HepG2 (cell line): ENCODE measurements around the gene GAD1. TPM values are rescaled to one million over a fixed set of nuclear protein-coding genes. Genes with fewer than 3 reads are reported as not detected.

Source experiments
- ATAC-seq: fragments of 200-7000 bp; cut with Tn5 transposase; 3 replicates; pipeline ENCODE4 v1.9.1; 2020; ENCODE audit warnings: mild to moderate bottlenecking, moderate library complexity
- BruUV-seq: library from RNA; stranded (reverse); fragments of 400-500 nt; replicated peaks from 2 replicates; lab custom pipeline; 2021; lab: Mats Ljungman, UMichigan
- CTCF ChIA-PET: fragments of 300-600 bp; formaldehyde crosslinking; extraction: SDS; loops from one replicate; lab custom pipeline; 2021; ENCODE audit warnings: low total read pairs, inconsistent platforms, low intra/inter-chr PET ratio; lab: Yijun Ruan, JAX
- POLR2A ChIA-PET: fragments of 350-600 bp; sonication (Branson Sonifier 250); formaldehyde crosslinking; loops from one replicate; lab custom pipeline; 2020; ENCODE audit warnings: antibody characterized with exemption, inconsistent platforms; lab: Yijun Ruan, JAX
- DNase-seq: peaks from one replicate; pipeline ENCODE4 v3.0.0-alpha.2; 2015; ENCODE audit warnings: low spot score
- FAIRE-seq: peaks from 3 replicates; lab custom pipeline; 2011; peaks lifted over from hg19 to GRCh38; lab: Jason Lieb, UNC
- H2AFZ ChIP-seq: one replicate; pipeline ENCODE4 v1.6.1; 2011; ENCODE audit warnings: low read length, inconsistent platforms
- H3K27ac ChIP-seq: fragments of 300-600 bp; 3 replicates; pipeline ENCODE4 v1.8.0; 2011; ENCODE audit warnings: mixed run types, mild to moderate bottlenecking, mixed read lengths, low read length, inconsistent platforms; ENCODE audit not compliant: insufficient read depth; ENCODE audit errors: extremely low read length
- H3K27me3 ChIP-seq, 2 experiments: fragments of 200-600 bp in 1 of 2; 2 replicates in 1 of 2; 3 replicates in 1 of 2; pipeline versions ENCODE4 v1.6.0 to v1.8.0; 2011; ENCODE audit warnings: low read length in 2 of 2, mild to moderate bottlenecking in 2 of 2, moderate library complexity in 2 of 2, inconsistent platforms in 1 of 2; ENCODE audit not compliant: insufficient read depth in 2 of 2, control insufficient read depth in 1 of 2
- H3K36me3 ChIP-seq, 2 experiments: fragments of 200-600 bp in 1 of 2; replicated peaks in 1 of 2; 2 replicates in 1 of 2; 3 replicates in 1 of 2; pipeline versions ENCODE4 v1.5.1 to v1.8.0; 2011; ENCODE audit warnings: low read length in 2 of 2, inconsistent platforms in 1 of 2; ENCODE audit not compliant: insufficient read depth in 2 of 2, control insufficient read depth in 1 of 2
- H3K4me1 ChIP-seq: 2 replicates; pipeline ENCODE4 v1.5.1; 2012; ENCODE audit warnings: low read length, inconsistent platforms; ENCODE audit not compliant: insufficient read depth
- H3K4me2 ChIP-seq: 2 replicates; pipeline ENCODE4 v1.6.0; 2011; ENCODE audit warnings: low read depth, low read length, inconsistent platforms
- H3K4me3 ChIP-seq, 3 experiments: fragments of 200-600 bp in 1 of 3; sonication (generic), shearing (Covaris generic) in 1 of 3; replicated peaks in 1 of 3; 2 replicates each; pipeline ENCODE4 v1.5.1; 2011 to 2016; ENCODE audit warnings: low read length in 3 of 3, inconsistent platforms in 2 of 3, low read depth in 2 of 3, mild to moderate bottlenecking in 2 of 3, control low read depth in 1 of 3, mixed read lengths in 1 of 3; ENCODE audit not compliant: insufficient read depth in 1 of 3
- H3K79me2 ChIP-seq: one replicate; pipeline ENCODE4 v1.6.1; 2011; ENCODE audit warnings: low read length, inconsistent platforms; ENCODE audit not compliant: insufficient read depth
- H3K9ac ChIP-seq: 2 replicates; pipeline ENCODE4 v1.6.0; 2011; ENCODE audit warnings: mild to moderate bottlenecking, low read depth, low read length, inconsistent platforms; ENCODE audit not compliant: insufficient read depth
- H3K9me3 ChIP-seq: 2 replicates; pipeline ENCODE4 v1.5.1; 2012; ENCODE audit warnings: mild to moderate bottlenecking, low read length
- H4K20me1 ChIP-seq: 2 replicates; pipeline ENCODE4 v1.6.0; 2011; ENCODE audit warnings: inconsistent platforms, mild to moderate bottlenecking, low read length, moderate library complexity; ENCODE audit not compliant: insufficient read depth
- ASH2L ChIP-seq: fragments of 300-600, 200-600 bp; sonication (generic); IDR thresholded peaks from 2 replicates; pipeline ENCODE4 v1.7.0; 2017; ENCODE audit warnings: low read depth, mild to moderate bottlenecking, moderate library complexity, mixed read lengths, low read length; ENCODE audit not compliant: insufficient read length
- MAFF ChIP-seq: IDR thresholded peaks from 2 replicates; pipeline ENCODE4 v1.6.1; 2011; ENCODE audit warnings: low read depth, low read length, improper control_type of control experiment
- MAFK ChIP-seq, 2 experiments: IDR thresholded peaks in 1 of 2; conservative IDR thresholded peaks in 1 of 2; 2 replicates each; pipeline ENCODE4 v1.6.1; 2011; ENCODE audit warnings: improper control_type of control experiment in 2 of 2, low read length in 2 of 2
- TEAD2 ChIP-seq: sonication (generic); formaldehyde crosslinking; IDR thresholded peaks from 2 replicates; pipeline ENCODE4 v1.9.0; 2021; ENCODE audit warnings: missing genetic modification reagents
- ZNF761 ChIP-seq: sonication (generic); formaldehyde crosslinking; conservative IDR thresholded peaks from 2 replicates; pipeline ENCODE4 v1.4.0; 2020; ENCODE audit warnings: mild to moderate bottlenecking, missing genetic modification reagents
- WGBS: methylation state at CpG from one replicate; pipeline ENCODE4 v1.1.6; 2017; ENCODE audit warnings: low lambda C conversion rate; 5-methylcytosine and 5-hydroxymethylcytosine counted together
- in situ Hi-C: cut with HindIII; loops from 2 replicates; pipeline ENCODE4 v1.10.0; 2017; ENCODE audit warnings: low pct_unique_long_range_greater_than_20kb; ENCODE audit not compliant: extremely low pct_ligation_motif_present
- intact Hi-C: fragments of 100-400 bp; cut with micrococcal nuclease; formaldehyde crosslinking; loops from one replicate; pipeline ENCODE4 v1.10.0; 2022; ENCODE audit not compliant: unreplicated experiment
- polyA plus RNA-seq, 8 experiments: library from polyadenylated mRNA; depleted of rRNA in 3 of 8; stranded (reverse) in 7 of 8; unstranded in 1 of 8; fragments of >200 nt; fragmentation: Illumina TruSeq in 4 of 8; extraction: Trizol in 4 of 8; gene quantifications; 2 replicates each; pipeline versions ENCODE4 v1.2.1 to v1.2.3, GENCODE V29; 2011 to 2016; ENCODE audit warnings: low read depth in 4 of 8, missing spikeins in 1 of 8, mixed read lengths in 1 of 8; ENCODE audit not compliant: insufficient read depth in 1 of 8
- total RNA-seq, 5 experiments: library from RNA; depleted of rRNA; stranded (reverse); fragments of >200 nt; fragmentation: Illumina TruSeq; extraction: Trizol; gene quantifications; 2 replicates each; pipeline ENCODE4 v1.2.3, GENCODE V29; 2016; ENCODE audit warnings: low read depth in 1 of 5
- TF ChIP-seq, protein P1 (sequence below): IDR thresholded peaks from 2 replicates; pipeline ENCODE4 v1.4.0; 2020; ENCODE audit warnings: mild to moderate bottlenecking, missing genetic modification reagents

Gene GAD1
- total and polyA plus RNA-seq, 2 of the 13 experiments (the other 11 are each of a cell fraction or from before 2014, with no cell fraction given), result 0.09 to 0.13 TPM

GRCh38 chr2:170891893-170892292 is 75.2 kb downstream of the GAD1 start (continued):
- TF ChIP-seq, protein P1, sequence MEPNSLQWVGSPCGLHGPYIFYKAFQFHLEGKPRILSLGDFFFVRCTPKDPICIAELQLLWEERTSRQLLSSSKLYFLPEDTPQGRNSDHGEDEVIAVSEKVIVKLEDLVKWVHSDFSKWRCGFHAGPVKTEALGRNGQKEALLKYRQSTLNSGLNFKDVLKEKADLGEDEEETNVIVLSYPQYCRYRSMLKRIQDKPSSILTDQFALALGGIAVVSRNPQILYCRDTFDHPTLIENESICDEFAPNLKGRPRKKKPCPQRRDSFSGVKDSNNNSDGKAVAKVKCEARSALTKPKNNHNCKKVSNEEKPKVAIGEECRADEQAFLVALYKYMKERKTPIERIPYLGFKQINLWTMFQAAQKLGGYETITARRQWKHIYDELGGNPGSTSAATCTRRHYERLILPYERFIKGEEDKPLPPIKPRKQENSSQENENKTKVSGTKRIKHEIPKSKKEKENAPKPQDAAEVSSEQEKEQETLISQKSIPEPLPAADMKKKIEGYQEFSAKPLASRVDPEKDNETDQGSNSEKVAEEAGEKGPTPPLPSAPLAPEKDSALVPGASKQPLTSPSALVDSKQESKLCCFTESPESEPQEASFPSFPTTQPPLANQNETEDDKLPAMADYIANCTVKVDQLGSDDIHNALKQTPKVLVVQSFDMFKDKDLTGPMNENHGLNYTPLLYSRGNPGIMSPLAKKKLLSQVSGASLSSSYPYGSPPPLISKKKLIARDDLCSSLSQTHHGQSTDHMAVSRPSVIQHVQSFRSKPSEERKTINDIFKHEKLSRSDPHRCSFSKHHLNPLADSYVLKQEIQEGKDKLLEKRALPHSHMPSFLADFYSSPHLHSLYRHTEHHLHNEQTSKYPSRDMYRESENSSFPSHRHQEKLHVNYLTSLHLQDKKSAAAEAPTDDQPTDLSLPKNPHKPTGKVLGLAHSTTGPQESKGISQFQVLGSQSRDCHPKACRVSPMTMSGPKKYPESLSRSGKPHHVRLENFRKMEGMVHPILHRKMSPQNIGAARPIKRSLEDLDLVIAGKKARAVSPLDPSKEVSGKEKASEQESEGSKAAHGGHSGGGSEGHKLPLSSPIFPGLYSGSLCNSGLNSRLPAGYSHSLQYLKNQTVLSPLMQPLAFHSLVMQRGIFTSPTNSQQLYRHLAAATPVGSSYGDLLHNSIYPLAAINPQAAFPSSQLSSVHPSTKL (CRISPR knock-in tag), result no peak
- no peak for TF ChIP-seq TEAD2 (CRISPR knock-in tag)

DNA sequence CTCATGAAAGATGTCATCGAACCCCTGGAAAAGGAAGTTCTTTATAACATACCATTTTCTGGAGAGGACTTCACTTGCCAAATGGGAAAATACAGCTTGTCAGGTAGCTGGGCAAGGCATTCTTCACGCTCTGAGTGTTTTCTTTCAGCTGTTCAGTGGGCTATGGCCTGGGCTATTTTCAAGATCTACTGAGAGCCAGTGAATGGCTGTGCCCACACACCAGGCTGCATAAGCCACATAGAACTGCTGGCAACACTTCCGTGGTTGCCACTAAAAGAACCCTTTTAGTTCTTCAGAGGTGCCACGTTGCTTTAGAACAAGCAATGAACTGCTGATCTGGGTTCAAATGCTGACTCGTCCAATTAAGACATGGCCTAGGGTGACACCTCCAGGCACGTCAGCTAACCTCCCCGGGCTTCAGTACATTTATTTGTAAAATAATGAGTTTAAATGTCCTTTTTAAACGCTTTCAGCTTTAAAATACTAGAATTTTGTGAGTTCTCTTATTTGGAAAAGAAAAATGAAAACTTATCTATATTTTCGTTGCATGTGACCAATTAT is 75.8 kb downstream of the GAD1 start:
- intact Hi-C loops, result no loop called here
- H3K4me2 ChIP-seq, result no peak overlapping the region
- no peaks in the 10 kb centered on the region for H3K79me2 ChIP-seq
- no peaks in the 10 kb centered on the region; a peak in 1 of 5 replicates for H3K27me3 ChIP-seq
- no peak overlapping the region for H3K4me3 ChIP-seq
- H2AFZ ChIP-seq, result no peak overlapping the region
- no peaks in the 10 kb centered on the region for H3K9me3 ChIP-seq
- no peak for DNase-seq
- no peak for TF ChIP-seq ZNF761 (CRISPR knock-in tag)
- TF ChIP-seq MAFK (conservative IDR thresholded peaks at IDR 0.05 in 1 of 2, IDR thresholded peaks at IDR 0.05 in 1 of 2; ENCODE audit: low read length in 2 of 2), result peak; percentile 71 to 78
- peak; percentile 58 for TF ChIP-seq MAFF
- no peak for TF ChIP-seq ASH2L
- CTCF ChIA-PET, result no interaction called here
- no peak overlapping the region for H3K27ac ChIP-seq
- WGBS, result 7% methylated on average over 9 of the region's 9 CpGs
- no peak for ATAC-seq
- no peaks in the 10 kb centered on the region for H3K4me1 ChIP-seq
- H3K9ac ChIP-seq, result no peak overlapping the region
- H4K20me1 ChIP-seq, result no peaks in the 10 kb centered on the region
- FAIRE-seq, result no peak
- POLR2A ChIA-PET, result no interaction called here
- no peaks in the 10 kb centered on the region for H3K36me3 ChIP-seq
- in situ Hi-C loops, result no loop called here
- BruUV-seq, result no TSS peak
